Pulmonary artery endothelial cell (primary cell): ENCODE data around the gene AIM2. TPM values are rescaled to one million over a fixed set of nuclear protein-coding genes. Genes with fewer than 3 reads are reported as not detected.
"Not testable (repeated sequence)": the region's sequence is repeated elsewhere in the genome, so short reads cannot be mapped to it uniquely, and the experiment has no call there.

Experiments used
- DNase-seq: peaks from one replicate; pipeline ENCODE4 v3.0.0-alpha.2; 2011; ENCODE audit warnings: low read depth, low spot score
- total RNA-seq: library from RNA; depleted of rRNA; stranded (reverse); fragments of >200 nt; gene quantifications from 2 replicates; pipeline ENCODE4 v1.2.3, GENCODE V29; 2014

The AIM2 gene
- not detected in 2 replicates for total RNA-seq

- no peak for DNase-seq
Observed at GRCh38 chr1:159076438-159077119, at the start of gene AIM2. TSS of gene AIM2 (minus strand) at chr1:159076766. CDS start at chr1:159073499, 3,267 bp downstream.

- DNase-seq: no peak
Observed at GRCh38 chr1:159123587-159123986, 47.0 kb upstream of the AIM2 start.

DNA sequence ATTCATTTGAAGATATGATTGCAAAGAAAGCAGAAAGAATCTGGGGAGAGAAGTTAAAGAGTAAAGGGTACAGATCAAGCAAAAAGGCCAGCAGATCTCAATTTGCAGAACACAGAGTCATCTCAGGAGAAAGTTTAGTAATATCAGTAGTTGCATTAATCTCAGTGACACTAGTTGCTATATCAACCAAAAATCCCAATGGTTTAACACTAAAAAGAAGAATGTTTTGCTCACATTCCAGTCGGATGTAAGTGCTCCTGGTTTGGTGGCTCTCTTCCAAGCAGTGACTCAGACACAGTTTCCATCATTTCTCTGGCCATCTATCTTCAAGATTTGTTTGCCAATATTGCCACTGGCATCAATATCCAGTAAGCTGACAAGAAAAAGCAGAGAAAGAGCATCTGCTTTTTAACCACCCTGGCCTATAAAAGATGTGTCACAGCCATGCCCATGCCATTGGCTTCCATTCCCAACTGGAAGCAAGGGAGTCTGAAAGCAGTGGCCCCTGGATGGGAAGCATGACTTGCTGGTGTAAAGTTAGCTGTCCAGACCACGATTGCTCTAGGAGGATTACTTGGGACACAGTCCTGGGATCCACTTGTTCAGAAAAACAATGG lies 45.5 kb upstream of the AIM2 start:
- DNase-seq: peak; percentile 11

DNA sequence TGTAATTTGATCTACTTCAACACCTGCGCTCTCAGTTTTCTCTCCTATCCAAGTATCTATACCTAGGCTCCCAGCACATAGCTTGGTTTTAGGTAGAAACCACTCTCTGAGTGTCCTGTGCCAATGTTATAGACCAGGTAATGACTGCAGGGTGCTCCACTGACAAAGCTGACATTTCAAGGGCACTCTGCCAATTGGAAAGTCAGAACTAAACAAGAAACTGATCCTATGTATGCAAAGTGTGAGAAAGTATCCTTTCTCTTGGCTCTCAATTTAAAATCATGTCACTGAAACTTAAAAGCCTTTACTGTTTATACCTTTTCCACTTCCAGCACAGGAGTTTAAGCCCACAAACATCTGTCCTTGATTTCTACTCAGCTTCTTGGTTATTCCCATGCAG lies 45.0 kb upstream of the AIM2 start:
- no peak for DNase-seq

- no peak for DNase-seq
Observed at GRCh38 chr1:159120317-159120716, 43.8 kb upstream of the AIM2 start.

GRCh38 chr1:159113596-159114433 lies 37.2 kb upstream of the AIM2 start:
- DNase-seq: no peak

DNA sequence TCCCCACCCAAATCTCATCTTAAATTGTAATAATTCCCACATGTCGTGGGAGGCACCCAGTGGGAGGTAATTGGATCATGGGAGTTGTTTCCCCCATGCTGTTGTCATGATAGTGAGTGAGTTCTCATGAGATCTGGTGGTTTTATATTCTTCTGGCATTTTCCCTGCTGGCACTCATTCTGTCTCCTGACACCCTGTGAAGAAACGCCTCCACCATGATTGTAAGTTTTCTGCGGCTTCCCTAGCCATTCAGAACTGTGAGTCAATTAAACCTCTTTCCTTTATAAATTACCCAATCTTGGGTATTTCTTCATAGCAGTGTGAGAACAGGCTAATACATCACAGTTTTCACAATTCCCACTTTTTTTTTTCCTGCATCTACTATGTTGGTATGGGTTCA lies 26.5 kb upstream of the AIM2 start:
- not testable (repeated sequence) for DNase-seq

DNA sequence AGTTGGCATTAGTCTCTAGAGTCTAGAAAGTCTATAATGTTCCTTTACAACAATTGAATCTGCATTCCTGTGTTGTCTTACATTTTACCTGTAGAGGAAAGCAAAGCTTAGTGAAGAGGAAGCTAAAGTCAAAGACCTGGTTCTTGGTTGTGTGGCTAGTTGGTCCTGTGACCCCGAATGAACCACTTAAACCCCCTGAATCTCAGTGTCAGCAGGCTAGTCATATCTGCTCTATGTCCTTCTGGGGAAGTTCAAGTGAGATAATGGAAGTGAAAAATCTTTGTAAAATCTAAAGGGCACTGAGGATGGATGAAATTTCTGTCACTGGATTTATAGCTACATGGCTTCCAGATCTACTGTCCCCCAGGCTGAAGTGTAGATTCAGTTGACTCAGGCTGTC lies 24.0 kb upstream of the AIM2 start:
- no peak for DNase-seq

DNA sequence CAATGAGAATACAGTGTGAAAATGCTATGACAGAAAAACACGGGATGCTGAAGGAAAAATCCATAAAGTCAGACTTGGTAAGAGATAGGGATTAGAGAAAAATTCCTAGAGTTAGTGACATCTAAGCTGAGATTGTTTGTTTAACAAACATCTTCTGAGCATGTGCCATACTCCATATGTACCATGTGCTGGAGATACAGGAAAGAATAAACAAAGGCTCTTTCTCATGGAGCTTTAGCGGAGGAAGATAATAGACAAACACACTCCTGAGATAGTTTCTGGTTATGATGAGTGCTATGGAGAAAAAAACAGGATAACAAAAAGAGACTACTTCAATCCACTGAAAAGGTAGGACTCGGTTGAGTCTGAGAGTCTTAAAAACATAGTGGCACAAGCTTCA lies 22.0 kb upstream of the AIM2 start:
- DNase-seq: no peak

GRCh38 chr1:159092036-159092760 lies 15.6 kb upstream of the AIM2 start:
- DNase-seq: peak; percentile 19

DNA sequence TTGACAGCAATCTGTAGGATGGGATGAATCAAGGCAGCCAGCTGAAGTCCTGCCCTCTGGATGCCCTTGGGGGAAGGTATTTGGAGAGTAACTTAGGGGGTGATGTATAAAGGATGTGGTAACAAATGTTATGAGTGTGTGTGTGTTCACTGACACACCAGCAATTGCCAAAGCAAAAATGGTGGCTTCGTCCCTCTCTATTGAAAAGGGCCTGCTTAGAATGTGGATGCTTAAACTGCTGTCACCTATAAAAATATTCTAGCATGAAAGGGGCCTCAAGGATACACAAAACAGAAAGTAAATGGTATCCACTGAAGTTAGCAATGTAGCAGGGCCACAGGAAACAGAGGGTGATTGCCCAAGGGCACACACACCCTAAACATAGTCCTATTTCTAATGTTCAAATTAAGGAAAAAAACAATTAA lies 15.1 kb upstream of the AIM2 start:
- DNase-seq: no peak

DNA sequence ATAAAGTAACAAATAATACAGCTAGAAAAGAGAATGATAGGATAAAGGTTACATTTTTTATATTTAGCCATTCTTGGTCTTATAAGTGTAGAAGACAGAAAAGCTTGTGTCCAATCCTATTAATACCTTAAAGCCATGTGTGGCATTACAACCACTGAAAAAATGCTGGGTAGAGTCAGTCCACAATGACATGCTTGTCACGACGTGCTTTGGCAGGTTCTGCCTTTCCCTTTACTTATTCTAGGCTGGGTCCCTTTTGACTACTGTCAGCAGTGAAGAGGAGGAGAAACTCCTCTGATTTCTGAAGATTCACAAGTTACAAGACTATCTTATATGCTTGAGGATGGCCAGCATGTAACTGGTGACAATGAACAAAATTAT lies 14.6 kb upstream of the AIM2 start:
- no peak for DNase-seq

GRCh38 chr1:159090286-159091179 lies 14.0 kb upstream of the AIM2 start:
- DNase-seq: no peak

- DNase-seq: no peak
Observed at GRCh38 chr1:159089184-159089791, 12.7 kb upstream of the AIM2 start.

DNA sequence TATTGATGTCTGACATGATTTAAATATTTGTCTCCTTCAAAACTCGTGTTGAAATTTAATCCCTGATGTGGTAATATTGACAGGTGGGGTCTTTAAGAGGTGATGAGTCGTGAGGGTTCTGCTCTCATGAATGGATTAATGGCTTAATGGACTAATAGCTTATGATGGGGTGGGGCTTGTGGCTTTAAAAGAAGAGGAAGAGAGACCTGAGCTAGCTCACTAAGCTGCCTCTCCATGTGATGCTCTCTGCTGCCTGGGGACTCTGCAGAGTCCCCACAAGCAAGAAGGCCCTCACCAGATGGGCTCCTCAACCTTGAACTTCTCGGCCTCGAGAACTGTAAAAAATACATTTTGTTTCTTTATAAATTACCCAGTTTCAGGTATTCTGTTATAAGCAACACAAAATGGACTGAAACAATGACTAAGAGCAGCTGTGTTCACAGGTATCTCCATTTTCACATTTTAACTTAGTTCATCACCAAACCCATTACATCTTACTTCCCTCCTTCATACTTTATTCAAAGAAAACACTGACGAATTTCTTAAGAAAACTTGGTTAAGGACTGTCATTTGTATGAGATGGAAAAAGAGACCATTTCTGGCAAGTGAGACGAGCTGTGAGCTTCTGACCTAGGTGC lies 12.1 kb upstream of the AIM2 start:
- DNase-seq: no peak

GRCh38 chr1:159088050-159088449 lies 11.5 kb upstream of the AIM2 start:
- DNase-seq: peak; percentile 29

DNA sequence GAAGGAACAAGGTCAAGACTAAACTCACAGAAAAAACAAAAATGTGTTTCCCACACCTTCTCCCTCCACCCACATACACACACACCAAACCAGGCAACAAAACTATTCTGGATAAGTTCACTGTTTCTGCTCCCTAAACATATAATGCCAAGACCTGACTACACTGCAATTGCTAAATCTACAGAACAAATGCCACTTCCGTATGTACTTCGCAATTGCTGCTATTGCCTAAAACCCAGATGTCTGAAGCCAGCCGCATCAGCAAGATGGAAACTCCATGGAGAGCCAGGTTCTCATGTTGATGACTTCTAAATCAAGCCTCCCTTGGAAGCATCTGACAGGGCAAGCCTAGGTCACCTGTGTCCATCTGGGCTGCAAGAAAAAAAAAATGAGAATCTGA lies 8.3 kb upstream of the AIM2 start:
- DNase-seq: no peak

- no peak for DNase-seq
Observed at GRCh38 chr1:159084152-159084551, 7.6 kb upstream of the AIM2 start.

GRCh38 chr1:159083013-159083412 lies 6.4 kb upstream of the AIM2 start:
- DNase-seq: no peak

DNA sequence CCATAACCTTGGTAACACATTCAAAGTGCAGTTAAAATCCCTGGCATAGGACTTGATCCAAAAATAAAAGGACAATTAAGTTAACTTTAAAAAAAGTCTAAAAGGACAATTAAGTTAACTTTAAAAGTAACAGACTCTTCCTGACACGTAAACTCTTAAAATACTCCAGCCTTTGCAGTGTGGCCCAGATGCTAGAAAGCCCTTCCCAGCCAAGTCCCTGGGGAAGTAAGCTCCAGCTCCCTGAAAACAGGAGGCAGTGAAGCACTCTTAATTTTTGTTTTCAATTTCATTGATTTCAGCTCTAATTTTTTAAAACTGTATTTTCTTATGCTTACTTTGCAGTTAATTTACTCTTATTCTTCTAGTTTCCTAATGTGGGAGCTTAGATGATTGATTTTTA lies 5.1 kb upstream of the AIM2 start:
- DNase-seq: no peak
